ENCODE results near the gene EDIL3. TPM values are rescaled to one million over a fixed set of nuclear protein-coding genes. Genes with fewer than 3 reads are reported as not detected.

EDIL3 gene
- total and polyA plus RNA-seq, 2 of the 8 experiments (the other 6 are each of a cell fraction or from before 2014, with no cell fraction given) = 14.7 to 47.2 TPM

- Histone ChIP-seq H4K91ac (replicated peaks; ENCODE audit: insufficient read length, low read length) (no peak overlapping the region), H2BK12ac (ENCODE audit: low read depth, low read length) (no peak overlapping the region)
- WGBS, 2 experiments (ENCODE audit: extremely low coverage in 1 of 2, insufficient coverage in 1 of 2, insufficient read length in 1 of 2, insufficient replicate concordance in 2 of 2, low coverage in 1 of 2, low lambda C conversion rate in 2 of 2, missing lambda C conversion rate in 1 of 2) = 98% methylated on average over 2 of the region's 2 CpGs; no CpG with 5 or more reads in 1 of the 2 experiments
- TF ChIP-seq CREB1 (IDR thresholded peaks at IDR 0.05) (no peak), CHD1 (IDR thresholded peaks at IDR 0.05; ENCODE audit: low read depth, low read length) (no peak), EP300 (IDR thresholded peaks at IDR 0.05; ENCODE audit: borderline replicate concordance in 1 of 2, low read depth in 2 of 2, low read length in 2 of 2) (no peak), HDAC2 (IDR thresholded peaks at IDR 0.05; ENCODE audit: borderline replicate concordance in 1 of 2, low read depth in 2 of 2, low read length in 2 of 2) (no peak), ASH2L (IDR thresholded peaks at IDR 0.05; ENCODE audit: low read length) (no peak), YY1 (IDR thresholded peaks at IDR 0.05; ENCODE audit: low read depth, low read length) (no peak), TAF7 (optimal IDR thresholded peaks at IDR 0.05; ENCODE audit: borderline replicate concordance, low read depth, low read length) (no peak), RBBP5 (IDR thresholded peaks at IDR 0.05; ENCODE audit: borderline replicate concordance, low read depth, low read length) (no peak), EGR1 (IDR thresholded peaks at IDR 0.05; ENCODE audit: borderline replicate concordance, low read depth, low read length) (no peak), JUND (IDR thresholded peaks at IDR 0.05; ENCODE audit: low read length) (no peak), TAF1 (IDR thresholded peaks at IDR 0.05; ENCODE audit: low read depth, low read length) (no peak), SP4 (IDR thresholded peaks at IDR 0.05; ENCODE audit: low read length) (no peak), SIRT6 (IDR thresholded peaks at IDR 0.05; ENCODE audit: low read length) (no peak), ATF3 (IDR thresholded peaks at IDR 0.05; ENCODE audit: insufficient read depth, low read depth, low read length) (no peak)
Measured at GRCh38 chr5:84057211-84057610, 327.5 kb downstream of the EDIL3 start.

More at GRCh38 chr5:84057211-84057610, 327.5 kb downstream of the EDIL3 start:
- H3K79me2 ChIP-seq (ENCODE audit: control insufficient read depth in 1 of 2, insufficient read depth in 2 of 2, low read length in 2 of 2) = no peaks in the 10 kb centered on the region
- no peaks in the 10 kb centered on the region for H3K23me2 ChIP-seq (ENCODE audit: low read depth, low read length)
- H3K56ac ChIP-seq (replicated peaks; ENCODE audit: insufficient read length, low read depth, low read length) = no peak overlapping the region
- no peaks in the 10 kb centered on the region for H3K4me1 ChIP-seq (replicated peaks in 1 of 4; ENCODE audit: control insufficient read depth in 3 of 4, insufficient read depth in 4 of 4, low read length in 3 of 4)
- peaks cover 0 to 7% (median 2%) of the 10 kb centered on the region in 4 experiments; a peak in 2 of 8 replicates for H3K36me3 ChIP-seq (ENCODE audit: control insufficient read depth in 2 of 4, insufficient read depth in 4 of 4, low read length in 3 of 4)
- H4K8ac ChIP-seq (ENCODE audit: extremely low read depth, insufficient read depth, low read length) = no peak overlapping the region
- no peak overlapping the region for H3K14ac ChIP-seq (ENCODE audit: insufficient read length)
- H3K79me1 ChIP-seq (ENCODE audit: low read depth, low read length) = no peaks in the 10 kb centered on the region
- H2BK20ac ChIP-seq (ENCODE audit: low read length) = no peak overlapping the region
- no peak overlapping the region for H2BK15ac ChIP-seq (ENCODE audit: low read length)
- no peak overlapping the region for H3K4me3 ChIP-seq (ENCODE audit: extremely low read depth in 1 of 4, insufficient read depth in 2 of 4, low read depth in 3 of 4, low read length in 4 of 4)
- H2BK5ac ChIP-seq (ENCODE audit: low read depth, low read length) = no peak overlapping the region
- H3K4me2 ChIP-seq (ENCODE audit: insufficient read depth in 1 of 2, low read depth in 2 of 2, low read length in 2 of 2) = no peak overlapping the region
- H3K9ac ChIP-seq (replicated peaks in 1 of 4; ENCODE audit: extremely low read depth in 1 of 4, low read depth in 3 of 4, low read length in 3 of 4) = no peak overlapping the region
- no peaks in the 10 kb centered on the region for H3K9me3 ChIP-seq (ENCODE audit: insufficient read depth in 2 of 2, low read depth in 1 of 2, low read length in 1 of 2)
- no peak overlapping the region for H2AFZ ChIP-seq (ENCODE audit: low read length)
- ChIA-PET CTCF (ENCODE audit: partially characterized antibody) (interaction anchor here (1.1 kb wide), 1 partner anchor 954 kb away, joined by 3 read pairs; no protein-coding TSS in a partner anchor), POLR2A (ENCODE audit: partially characterized antibody) (no interaction called here)
- no peak overlapping the region for H2AK5ac ChIP-seq (ENCODE audit: low read depth, low read length)
- H3K27ac ChIP-seq (ENCODE audit: low read depth, low read length) = no peak overlapping the region
- H3K23ac ChIP-seq (ENCODE audit: insufficient read length) = no peak overlapping the region
- no peak overlapping the region for H4K5ac ChIP-seq (ENCODE audit: insufficient read length, low read depth, low read length)
- no peak overlapping the region for H3K18ac ChIP-seq (ENCODE audit: extremely low read depth, low read length)
- FAIRE-seq = no peak
- H3K4ac ChIP-seq (replicated peaks; ENCODE audit: insufficient read length, low read depth, low read length) = no peak overlapping the region
- H3K27me3 ChIP-seq (replicated peaks in 1 of 4; ENCODE audit: control insufficient read depth in 3 of 4, extremely low read depth in 1 of 4, insufficient read depth in 3 of 4, low read length in 3 of 4) = no peaks in the 10 kb centered on the region
- H2BK120ac ChIP-seq (replicated peaks; ENCODE audit: low read depth, low read length) = no peak overlapping the region
- DNase-seq (ENCODE audit: low read depth in 1 of 2, low spot score in 2 of 2) = no peak
- H4K20me1 ChIP-seq (replicated peaks in 1 of 2; ENCODE audit: control insufficient read depth in 1 of 2, insufficient read depth in 2 of 2, low read length in 2 of 2) = no peaks in the 10 kb centered on the region

Data from H1 (cell line).